SK-N-SH treated with all-trans-retinoic acid at 6 μM for 48 hours (cell line): ENCODE data around the gene OR2T27.
"Not testable (repeated sequence)": the region's sequence is repeated elsewhere in the genome, so short reads cannot be mapped to it uniquely, and the experiment has no call there.

Experiments used
- ARNTL ChIP-seq: fragments of 450-650 bp; formaldehyde crosslinking; IDR thresholded peaks from 2 replicates; pipeline ENCODE4 v1.5.0; 2020; ENCODE audit warnings: low read depth, mild to moderate bottlenecking, moderate library complexity, borderline replicate concordance
- BACH2 ChIP-seq: fragments of 250-450 bp; sonication (Bioruptor Pico); IDR thresholded peaks from 2 replicates; pipeline ENCODE4 v1.9.0; 2021; ENCODE audit warnings: mild to moderate bottlenecking, borderline replicate concordance
- CREB5 ChIP-seq: fragments of 250-450 bp; sonication (Bioruptor Pico); IDR thresholded peaks from 2 replicates; pipeline ENCODE4 v1.5.1; 2020; ENCODE audit warnings: low read depth, mild to moderate bottlenecking, moderate library complexity
- ISL1 ChIP-seq: fragments of 250-450 bp; sonication (Bioruptor Pico); IDR thresholded peaks from 2 replicates; pipeline ENCODE4 v2.1.2; 2022; ENCODE audit warnings: mild to moderate bottlenecking, moderate library complexity
- OSR1 ChIP-seq: fragments of 250-450 bp; sonication (Bioruptor Pico); IDR thresholded peaks from 2 replicates; pipeline ENCODE4 v1.8.0; 2022; ENCODE audit warnings: moderate library complexity, mild to moderate bottlenecking, inconsistent platforms
- PATZ1 ChIP-seq: fragments of 250-450 bp; sonication (Bioruptor Pico); IDR thresholded peaks from 2 replicates; pipeline ENCODE4 v1.8.0; 2020; ENCODE audit warnings: mild to moderate bottlenecking, moderate library complexity, borderline replicate concordance
- RARB ChIP-seq: fragments of 250-450 bp; sonication (Bioruptor Pico); IDR thresholded peaks from 2 replicates; pipeline ENCODE4 v1.8.0; 2021; ENCODE audit warnings: mild to moderate bottlenecking, moderate library complexity
- SNAI2 ChIP-seq: fragments of 250-450 bp; sonication (Bioruptor Pico); IDR thresholded peaks from 2 replicates; pipeline ENCODE4 v1.5.0; 2020; ENCODE audit warnings: mild to moderate bottlenecking, moderate library complexity
- TCF4 ChIP-seq: fragments of 250-450 bp; sonication (Bioruptor Pico); IDR thresholded peaks from 2 replicates; pipeline ENCODE4 v1.8.0; 2021; ENCODE audit warnings: mild to moderate bottlenecking, moderate library complexity, borderline replicate concordance
- TOX ChIP-seq: fragments of 250-450 bp; sonication (Bioruptor Pico); IDR thresholded peaks from 2 replicates; pipeline ENCODE4 v1.8.0; 2021; ENCODE audit warnings: mild to moderate bottlenecking, moderate library complexity, borderline replicate concordance
- ZFP3 ChIP-seq: fragments of 250-450 bp; sonication (Bioruptor Pico); IDR thresholded peaks from 2 replicates; pipeline ENCODE4 v1.5.0; 2020; ENCODE audit warnings: mild to moderate bottlenecking, moderate library complexity
- ZNF70 ChIP-seq: fragments of 450-650 bp; formaldehyde crosslinking; IDR thresholded peaks from 2 replicates; pipeline ENCODE4 v1.5.0; 2020; ENCODE audit warnings: mild to moderate bottlenecking, moderate library complexity
- ZNF8 ChIP-seq: fragments of 450-650 bp; formaldehyde crosslinking; IDR thresholded peaks from 2 replicates; pipeline ENCODE4 v1.5.0; 2020; ENCODE audit warnings: mild to moderate bottlenecking, moderate library complexity

GRCh38 chr1:248640906-248641305, 14.4 kb downstream of the OR2T27 start:
- TF ChIP-seq TOX (CRISPR knock-in tag); ZNF8; CREB5; ISL1 (CRISPR knock-in tag); RARB (CRISPR knock-in tag); OSR1 (CRISPR knock-in tag); ZFP3 (CRISPR knock-in tag); ARNTL (CRISPR knock-in tag); BACH2 (CRISPR knock-in tag); SNAI2 (CRISPR knock-in tag); PATZ1 (CRISPR knock-in tag); TCF4 (CRISPR knock-in tag); ZNF70 (CRISPR knock-in tag): not testable (repeated sequence)
